GM12801 (cell line): Measurements from ENCODE around the gene ZNF692.

ENCODE experiments used
- CTCF ChIP-seq: IDR thresholded peaks from one replicate; pipeline ENCODE4 v1.5.1; 2011; ENCODE audit warnings: control low read depth; ENCODE audit not compliant: insufficient read length; ENCODE audit errors: extremely low read depth

The ZNF692 gene

GRCh38 chr1:248842781-248843331 is 16.0 kb downstream of the ZNF692 start:
- no peak for TF ChIP-seq CTCF

GRCh38 chr1:248841702-248842395 is 17.0 kb downstream of the ZNF692 start:
- no peak for TF ChIP-seq CTCF

GRCh38 chr1:248840946-248841345 is 17.9 kb downstream of the ZNF692 start:
- TF ChIP-seq CTCF, result no peak

GRCh38 chr1:248839168-248839555 is 19.7 kb downstream of the ZNF692 start:
- TF ChIP-seq CTCF, result no peak

GRCh38 chr1:248838357-248839167 is 20.3 kb downstream of the ZNF692 start:
- TF ChIP-seq CTCF, result no peak

- no peak for TF ChIP-seq CTCF
Measured at GRCh38 chr1:248837781-248838356, 21.0 kb downstream of the ZNF692 start, which contains the start of gene ZNF672. ZNF672 (plus strand) TSS chr1:248838224; CDS start chr1:248847275, 9,051 bp downstream.
